GM19025 (cell line): Measurements from ENCODE around the gene GRM1.

Experiments
- ATAC-seq: cut with Tn5 transposase; IDR thresholded peaks from one replicate; pipeline ENCODE4 v1.9.1; 2021; ENCODE audit warnings: mild to moderate bottlenecking, low read depth, moderate library complexity; ENCODE audit not compliant: unreplicated experiment

GRM1 gene

DNA sequence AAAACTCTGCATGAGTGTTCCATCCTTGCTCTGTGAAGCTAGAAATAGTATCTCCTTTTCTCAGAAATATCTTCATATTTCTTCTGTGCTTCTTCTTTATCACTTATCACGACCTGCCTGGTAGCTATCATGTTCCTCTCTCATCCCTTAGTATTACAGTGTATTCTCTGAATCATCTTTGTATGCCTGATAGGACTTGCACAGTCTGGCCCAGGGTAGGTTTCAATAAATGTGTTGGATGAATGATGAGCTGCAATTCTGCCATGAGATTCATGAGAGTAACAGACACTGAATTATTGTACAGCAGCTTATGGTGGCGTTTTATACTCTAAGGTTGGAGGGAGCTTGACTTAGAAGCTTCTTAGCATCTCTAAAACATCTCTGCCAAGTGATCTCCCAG lies 66.6 kb downstream of the GRM1 start:
- no peak for ATAC-seq

DNA sequence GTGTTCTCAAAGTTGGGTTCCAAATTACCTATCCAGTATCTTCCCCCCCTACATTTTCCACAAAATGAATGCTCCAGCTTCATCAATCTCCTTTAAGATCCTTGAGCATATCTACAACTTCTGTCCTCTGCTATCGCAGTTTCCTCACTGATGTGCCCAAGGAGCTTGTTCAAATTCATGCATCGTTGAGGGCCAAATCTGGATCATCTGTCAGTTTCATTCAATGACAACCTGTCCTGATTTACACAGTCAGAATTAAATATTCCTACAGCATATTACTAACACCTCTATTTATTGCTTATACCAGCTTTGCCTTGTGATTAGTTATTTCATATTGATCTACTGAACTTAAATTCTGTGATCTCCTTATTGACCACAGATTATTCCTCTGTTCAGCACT lies 68.7 kb downstream of the GRM1 start:
- ATAC-seq: no peak

DNA sequence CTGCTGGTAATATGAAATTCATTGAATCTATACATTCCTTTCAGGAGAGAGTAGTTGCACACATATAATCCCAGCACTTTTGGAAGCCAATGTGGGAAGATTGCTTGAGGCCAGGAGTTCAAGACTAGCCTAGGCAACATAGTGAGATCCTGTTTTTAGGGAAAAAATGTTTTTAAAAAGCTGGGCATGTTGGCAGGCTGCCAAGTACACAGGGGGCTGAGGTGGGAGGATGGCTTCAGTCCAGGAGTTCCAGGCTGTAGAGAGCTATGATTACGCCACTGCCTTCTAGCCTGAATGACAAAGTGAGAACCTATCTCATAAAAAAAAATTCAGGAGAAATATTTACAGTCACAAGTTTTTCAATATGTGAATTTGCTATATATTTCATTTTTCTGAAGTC lies 71.9 kb downstream of the GRM1 start:
- ATAC-seq: no peak

DNA sequence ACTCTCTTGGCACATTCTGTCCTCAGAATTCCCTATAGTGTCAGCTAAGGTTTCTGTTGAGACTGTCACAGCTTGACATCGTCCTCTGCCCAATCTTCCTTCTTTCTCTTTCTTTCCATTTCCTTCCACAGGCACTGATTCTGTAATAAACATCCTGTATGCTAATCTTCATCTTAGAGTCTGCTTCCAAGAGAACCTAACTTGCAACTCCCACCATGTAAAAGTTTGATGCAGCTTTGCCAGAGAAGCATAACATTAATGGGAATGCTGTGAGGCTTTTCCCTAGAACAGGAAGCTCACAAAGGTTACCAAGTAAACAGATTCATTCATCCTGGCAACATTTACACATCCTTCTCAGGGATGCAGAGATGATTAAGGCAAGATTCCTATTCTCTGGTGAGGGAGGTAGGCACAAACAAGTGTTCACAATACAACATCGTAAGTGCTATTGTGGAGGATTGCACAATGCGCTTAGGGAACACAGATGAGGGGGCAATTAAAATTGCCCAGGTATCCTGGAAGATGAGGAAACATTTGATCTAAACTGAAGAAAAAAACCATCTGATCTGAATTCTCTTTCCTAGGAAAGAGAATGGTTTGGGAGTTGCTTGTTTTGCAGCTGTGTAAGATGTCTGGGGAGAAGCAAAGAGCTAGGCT lies 74.7 kb downstream of the GRM1 start:
- ATAC-seq: no peak

DNA sequence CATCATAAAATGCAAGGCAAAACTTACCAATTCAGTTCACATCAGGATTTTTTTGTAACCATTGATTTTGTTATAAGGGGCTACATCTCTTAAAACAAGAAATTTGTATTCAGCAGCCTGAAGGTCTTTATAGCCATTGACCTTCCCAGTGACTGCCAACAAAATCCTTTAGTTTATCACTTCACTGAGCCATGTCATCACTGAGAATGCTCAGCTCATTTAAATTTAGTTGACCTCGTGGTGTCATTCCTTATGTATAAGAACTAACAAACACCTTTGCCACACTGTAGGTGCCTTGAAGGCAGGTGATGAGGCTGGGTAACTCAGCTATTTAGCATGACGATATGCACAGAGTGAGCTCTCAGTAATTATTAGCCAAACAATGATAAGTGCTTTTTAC lies 77.7 kb downstream of the GRM1 start:
- ATAC-seq: no peak

DNA sequence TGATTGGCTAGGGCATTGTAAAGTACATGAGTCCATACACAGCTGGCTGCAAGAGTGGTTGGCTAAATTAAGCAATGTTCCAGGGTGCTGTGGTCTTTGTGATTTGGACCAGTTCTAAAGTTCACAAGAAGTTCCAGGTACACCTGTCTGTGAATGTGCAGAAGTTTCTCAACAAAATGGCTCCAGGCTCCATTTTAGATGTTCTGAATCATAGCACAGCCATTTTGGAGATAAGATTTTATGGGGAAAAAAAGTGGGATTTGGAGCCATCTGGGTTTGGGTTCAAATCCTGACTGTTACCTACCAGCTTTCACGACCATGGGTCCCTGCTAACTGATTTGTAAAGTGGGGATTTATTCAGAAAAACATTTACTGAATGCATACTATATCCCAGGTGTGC lies 82.1 kb downstream of the GRM1 start:
- no peak for ATAC-seq

DNA sequence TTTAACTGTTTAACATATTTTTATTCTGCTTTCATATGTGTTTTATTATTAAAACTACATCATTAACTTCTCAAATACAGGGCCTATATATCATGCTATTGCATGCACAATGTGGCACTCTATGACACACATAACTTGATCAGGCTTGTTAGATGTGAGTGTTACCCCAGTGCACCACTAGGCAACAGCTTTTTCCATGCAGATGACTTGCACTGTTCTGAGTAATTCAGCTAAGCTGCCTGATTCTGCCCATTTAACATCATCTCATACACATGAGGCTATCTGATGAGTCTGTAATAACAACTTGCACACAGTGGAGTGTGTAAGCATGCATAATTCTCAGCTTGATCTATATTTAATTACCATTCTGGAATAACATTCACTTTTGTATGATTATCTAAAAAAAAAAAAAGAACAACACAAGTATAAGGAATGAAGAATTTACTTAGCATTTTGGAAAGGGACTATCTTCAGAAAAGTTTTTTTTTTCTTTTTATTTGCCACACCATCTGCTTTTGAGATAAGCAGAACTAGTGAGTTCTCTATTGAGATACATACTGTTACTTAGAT lies 83.1 kb downstream of the GRM1 start:
- ATAC-seq: no peak

DNA sequence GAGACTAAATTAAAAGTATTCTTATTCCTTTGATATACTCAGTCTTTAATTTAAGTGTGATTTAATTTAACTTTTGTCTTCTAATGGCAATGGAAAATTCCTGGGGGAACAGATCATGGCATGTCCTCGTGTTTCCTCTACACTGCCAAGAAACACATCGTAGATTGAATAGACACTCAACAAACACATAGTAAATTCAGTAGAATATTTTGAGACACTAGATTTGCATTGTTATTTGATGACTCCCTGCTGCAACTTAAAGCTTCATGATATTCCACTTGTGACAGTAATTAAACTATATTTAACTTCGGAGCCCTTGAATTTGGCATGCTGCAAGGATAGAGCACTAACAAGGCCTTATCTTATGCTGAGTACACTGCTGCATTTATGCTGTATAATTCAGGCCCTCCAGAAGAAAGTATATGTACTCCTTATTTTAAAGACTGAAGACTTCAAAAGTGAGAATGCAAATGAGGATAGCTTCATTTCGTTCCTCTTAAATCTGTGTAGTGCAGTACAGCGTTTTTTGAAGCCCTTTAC lies 84.3 kb downstream of the GRM1 start:
- ATAC-seq: no peak

DNA sequence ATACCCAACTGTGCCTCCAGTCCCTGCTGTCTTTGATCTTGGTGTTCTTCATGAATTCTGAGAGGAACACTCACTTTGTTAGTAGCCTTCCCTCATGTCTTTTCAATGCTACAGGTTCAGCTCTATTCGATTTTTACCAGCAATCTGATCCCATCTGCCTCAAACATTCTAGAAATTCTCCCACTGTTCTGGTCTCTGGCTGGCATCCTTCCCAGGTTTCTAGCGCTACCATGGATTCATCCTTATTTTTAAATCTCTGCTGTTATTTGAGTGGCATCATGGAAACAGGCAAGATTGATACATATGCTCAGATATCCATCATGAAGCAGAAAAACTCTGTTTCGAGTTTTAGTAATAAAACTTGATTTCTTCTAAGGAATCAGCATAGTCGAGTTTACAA lies 94.8 kb downstream of the GRM1 start:
- ATAC-seq: no peak

DNA sequence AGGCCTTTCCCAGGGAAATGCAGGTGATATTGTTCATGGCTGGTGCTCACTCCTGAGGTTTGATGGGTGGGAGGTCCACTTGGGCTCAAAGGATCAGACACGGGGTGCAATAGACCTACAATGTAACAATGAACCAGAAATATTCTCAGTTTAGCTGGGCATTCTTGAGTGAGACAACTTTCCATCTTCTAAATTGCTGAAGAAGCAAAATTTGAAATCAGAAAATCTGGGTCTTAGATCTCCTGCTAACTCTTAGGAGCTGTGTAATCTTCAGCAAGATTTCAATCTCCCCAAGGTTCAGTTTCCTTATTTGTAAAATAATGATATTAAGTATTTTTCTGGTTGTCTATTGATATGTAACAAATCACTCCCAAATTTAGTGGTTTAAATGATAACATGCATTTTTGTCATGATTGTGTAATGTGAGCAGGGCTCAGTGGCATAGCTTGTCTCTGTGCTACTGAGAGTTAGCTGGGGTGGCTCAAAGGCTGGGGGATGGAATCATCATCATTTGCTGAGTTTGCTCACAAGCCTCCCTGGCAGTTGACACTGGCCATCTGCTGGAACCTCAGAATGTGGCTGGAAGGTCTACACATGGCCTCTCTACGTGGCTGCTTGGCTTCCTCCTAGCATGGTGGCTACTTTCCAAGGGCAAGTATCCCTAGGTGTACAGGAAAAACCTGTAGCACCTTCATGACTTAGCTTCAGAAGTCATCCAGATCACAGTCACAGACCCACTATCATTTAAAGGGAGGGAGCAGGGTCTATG lies 98.8 kb downstream of the GRM1 start:
- no peak for ATAC-seq

DNA sequence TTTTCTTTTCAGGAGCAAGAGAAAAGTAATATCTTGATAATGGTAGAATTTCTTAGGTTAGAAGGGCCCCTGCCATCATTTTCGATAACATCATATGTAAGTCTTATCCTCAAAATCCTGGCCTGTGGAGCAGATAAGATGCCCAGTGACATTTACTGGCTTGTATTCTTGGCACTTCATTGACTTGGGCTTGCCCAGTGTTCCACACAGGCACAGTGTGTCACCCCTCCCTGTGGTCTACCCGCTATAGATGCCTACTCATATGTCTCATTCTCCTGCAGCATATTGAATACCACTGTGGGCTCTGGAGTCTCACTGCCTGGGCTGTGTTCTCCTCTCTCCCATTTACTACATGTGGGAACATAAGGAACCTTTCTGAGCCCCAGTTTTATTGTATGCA lies 105.0 kb downstream of the GRM1 start:
- ATAC-seq: no peak

DNA sequence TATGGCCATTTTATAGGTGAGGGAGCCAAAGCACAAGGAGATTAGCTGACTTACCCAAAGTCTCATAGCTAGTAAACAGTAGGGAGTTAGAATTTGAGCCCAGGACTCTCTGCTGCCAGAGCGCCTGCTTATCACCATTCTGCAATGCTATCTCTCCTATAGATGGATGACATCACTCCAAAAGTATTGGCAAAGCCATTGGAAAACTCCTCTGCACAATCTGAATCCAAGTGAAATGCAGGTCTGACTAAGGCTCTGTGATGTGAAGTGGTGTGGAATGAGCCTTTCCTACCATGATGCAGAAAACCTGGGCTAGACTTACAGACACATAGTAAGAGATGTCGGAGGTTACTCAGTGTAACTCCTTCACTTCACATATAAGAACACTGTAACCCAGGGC lies 106.3 kb downstream of the GRM1 start:
- no peak for ATAC-seq

DNA sequence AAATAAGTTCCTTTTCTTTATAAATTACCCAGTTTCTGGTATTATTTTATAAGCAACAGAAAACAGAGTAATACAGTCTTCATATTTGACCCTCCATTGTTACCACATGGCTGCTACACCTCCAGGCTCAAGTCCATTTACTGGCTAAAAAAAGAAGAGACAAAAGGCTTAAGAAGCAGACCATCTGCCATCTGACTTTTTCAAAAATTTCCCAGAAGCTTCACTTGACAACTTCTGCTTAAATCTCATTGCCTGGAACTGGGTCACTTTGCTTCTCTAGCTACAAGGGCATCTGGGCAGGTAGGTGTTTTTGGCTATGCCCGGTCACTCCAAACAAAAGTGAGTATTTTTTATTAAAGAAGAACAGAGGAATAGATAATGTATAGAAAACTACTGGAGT lies 118.0 kb downstream of the GRM1 start:
- no peak for ATAC-seq

DNA sequence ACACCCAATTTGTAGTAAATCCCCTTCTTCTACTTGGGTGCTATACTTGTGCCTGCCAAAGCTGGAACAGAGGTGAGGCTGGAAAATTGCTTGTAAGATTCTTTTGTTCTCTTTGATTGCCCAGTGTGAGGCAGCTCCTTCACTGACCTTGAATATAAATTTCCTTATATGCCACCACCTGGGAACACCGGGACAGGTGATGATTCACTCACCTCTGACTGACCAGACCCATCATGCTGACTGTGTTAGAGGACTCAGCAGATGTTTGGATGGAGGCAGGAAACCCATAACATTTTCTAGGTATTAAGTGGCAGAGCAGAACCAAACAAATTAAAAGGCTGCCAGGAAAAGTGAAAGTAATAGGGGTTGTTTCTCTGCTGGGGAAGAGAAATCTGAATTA lies 120.9 kb downstream of the GRM1 start:
- ATAC-seq: no peak

DNA sequence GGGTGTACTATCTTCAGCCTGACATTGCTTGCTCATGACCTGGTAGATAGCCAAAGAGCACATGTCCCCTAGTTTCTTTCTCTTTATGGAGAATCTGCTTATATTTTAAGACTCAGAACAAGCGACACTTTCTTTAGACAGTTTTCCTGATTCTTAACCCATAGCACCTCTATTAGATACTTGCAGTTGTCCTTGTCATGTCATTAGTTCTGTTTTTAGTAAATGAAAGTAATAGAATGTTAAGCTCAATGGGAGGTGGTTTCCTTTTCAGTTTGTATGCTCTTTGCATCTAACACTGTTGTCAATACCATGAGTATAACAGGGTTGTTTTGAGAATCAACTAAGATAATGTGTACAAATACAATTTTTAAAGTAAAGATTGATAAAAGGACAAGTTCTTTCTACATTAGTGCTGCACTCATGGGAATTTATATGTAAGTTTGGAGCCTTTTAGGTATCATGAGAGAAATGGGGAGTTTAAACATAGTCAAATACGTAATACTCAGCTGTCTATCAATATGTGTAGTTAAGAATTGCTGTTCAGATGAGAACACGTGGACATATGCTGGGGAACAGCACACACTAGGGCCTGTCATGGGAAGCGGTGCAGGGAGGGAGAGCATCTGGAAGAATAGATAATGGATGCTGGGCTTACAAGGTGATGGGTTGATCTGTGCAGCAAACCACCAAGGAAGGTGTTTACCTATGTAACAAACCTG lies 124.3 kb downstream of the GRM1 start:
- peak; percentile 99 for ATAC-seq

DNA sequence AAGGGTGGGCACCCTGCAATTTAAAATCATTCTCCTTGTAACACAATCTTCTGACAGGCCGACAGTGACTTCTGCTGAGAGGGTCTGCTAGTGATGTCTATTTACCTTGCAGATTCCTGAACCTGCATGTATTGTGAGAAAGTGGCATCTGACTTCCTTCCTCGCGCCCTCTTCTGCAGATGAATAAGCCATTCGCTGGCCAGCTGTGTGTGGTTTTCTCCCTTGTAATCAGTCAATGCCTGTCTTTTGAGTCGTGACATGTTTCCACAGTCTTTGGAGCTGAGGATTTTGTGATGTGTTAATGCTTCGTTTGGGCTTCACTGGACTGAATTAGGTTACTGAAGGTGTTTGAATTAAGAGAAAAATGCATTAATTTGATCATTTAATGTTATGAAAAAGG lies 125.3 kb downstream of the GRM1 start:
- no peak for ATAC-seq

DNA sequence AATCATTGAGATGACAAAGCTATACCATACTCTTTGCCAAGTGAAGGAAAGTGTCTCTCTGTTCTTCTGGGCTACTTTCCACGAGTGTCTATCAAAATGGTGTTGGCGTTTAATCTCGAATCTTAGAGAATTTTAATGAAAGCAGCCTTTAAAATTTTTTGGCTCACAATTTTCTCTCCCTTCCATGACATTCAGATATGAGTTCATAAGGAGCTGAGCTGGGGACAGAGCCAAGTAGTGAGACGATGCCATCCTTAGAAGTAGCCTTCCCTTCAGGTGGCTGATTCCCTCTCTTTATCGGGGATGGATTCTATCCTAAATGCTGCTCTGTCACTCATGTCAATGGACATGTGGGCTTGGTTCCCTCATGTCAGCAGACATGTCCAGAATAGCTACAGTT lies 132.8 kb downstream of the GRM1 start:
- no peak for ATAC-seq

DNA sequence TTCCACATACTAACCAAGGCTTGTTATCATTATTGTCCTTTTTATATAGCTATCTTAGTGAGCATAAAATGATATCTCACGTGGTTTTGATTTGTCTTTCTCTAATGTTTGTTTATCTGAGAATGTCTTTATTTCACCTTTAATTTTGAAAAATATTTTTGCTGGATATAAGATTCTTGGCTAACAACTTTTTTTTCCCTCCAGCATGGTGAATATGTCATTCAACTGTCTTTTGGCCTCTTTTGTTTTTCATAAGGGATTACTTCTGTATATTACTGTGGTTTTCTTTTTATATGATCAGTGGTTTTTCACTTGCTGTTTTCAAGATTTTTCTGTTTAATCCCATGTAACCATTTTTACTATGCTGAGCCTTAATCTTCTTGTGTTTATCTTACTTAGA lies 141.0 kb downstream of the GRM1 start:
- no peak for ATAC-seq

DNA sequence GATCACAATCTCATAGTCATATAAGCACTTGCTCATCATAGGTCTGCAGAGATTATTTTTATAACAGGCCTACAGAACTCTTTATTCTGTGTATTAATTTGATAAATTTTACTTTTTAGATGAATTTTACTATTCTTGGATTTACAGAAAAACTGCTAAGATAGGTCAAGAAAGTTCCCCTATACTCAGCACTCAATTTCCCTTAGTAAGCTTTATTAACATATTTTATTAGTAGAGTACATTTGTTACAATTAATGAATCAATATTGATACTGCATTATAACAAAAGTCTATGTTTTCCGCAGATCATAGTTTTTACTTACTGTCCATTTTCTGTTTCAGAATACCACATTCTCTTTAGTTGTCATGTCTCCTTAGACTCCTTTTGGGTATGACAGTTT lies 148.9 kb downstream of the GRM1 start:
- ATAC-seq: no peak

DNA sequence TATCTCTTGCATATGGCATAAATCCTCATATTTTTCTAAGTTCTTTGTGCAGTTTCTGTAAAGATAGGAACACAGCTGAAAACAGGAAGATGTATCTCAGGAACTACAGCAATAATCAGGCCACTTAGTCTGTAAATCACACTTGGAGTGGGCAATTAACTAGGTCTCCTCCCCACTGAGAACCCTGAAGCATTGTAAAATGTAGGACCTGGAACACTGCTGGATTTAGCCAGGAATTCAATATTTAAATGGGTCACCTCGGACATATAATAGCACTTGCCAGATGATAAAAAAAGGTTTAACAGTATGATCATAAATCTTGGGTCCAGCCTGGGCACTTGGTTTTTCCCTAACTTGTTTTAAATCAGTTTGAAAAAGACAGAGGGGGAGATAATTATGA lies 155.0 kb downstream of the GRM1 start:
- no peak for ATAC-seq

DNA sequence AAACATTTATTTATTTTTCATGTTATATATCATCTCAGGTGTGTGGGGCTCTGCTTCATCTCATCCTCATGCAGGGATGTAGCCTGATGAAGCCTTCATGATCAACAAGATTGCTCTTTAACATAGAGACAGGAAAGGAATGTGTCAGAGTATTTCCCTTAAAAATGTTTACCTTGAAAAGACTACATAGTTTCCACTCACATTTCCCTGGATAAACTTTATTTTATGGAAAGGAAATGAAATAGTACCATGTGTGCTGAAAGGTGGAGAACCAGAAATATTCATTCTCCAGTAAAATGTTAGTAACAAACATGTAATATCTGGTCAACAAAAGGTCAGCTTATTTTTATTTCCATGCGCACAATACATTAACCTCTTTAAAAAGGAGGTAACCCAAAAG lies 155.8 kb downstream of the GRM1 start:
- ATAC-seq: no peak
